GM19043 (cell line): ENCODE measurements around the gene C3orf20.

Experiments used
- ATAC-seq: cut with Tn5 transposase; IDR thresholded peaks from one replicate; pipeline ENCODE4 v1.9.1; 2021; ENCODE audit warnings: low read depth; ENCODE audit not compliant: unreplicated experiment

C3orf20 gene

DNA sequence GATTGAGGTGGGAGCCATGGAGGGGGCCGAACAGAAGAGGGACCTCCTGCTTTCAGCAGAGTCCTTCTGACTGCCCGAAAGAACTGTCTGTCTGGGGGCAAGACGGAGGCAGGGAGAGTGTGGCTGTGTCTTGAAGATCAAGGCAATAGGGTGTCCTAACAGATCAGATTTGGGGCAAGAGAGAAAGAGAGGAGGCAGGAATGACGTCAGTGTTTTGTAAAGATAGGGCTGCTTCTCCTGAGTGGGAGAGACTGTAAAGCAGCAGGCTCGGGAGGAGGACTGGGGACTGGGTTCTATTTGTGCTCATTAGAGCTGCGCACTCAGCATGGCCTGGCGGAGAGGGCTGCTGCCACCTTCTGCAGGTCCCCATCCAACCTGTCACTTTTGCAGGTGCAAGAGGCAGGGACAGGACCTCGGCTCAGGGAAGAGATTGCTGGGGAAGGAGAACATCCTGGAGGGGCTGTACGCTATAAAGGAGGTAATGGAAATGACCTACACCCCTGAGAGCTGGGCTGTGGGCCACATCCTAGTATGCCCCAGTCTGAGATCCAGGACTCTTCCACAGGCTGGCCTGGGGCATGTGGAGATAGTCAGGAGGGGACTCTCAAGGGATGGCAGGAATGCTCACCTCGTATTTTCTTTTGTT is 114.8 kb downstream of the C3orf20 start:
- no peak for ATAC-seq

DNA sequence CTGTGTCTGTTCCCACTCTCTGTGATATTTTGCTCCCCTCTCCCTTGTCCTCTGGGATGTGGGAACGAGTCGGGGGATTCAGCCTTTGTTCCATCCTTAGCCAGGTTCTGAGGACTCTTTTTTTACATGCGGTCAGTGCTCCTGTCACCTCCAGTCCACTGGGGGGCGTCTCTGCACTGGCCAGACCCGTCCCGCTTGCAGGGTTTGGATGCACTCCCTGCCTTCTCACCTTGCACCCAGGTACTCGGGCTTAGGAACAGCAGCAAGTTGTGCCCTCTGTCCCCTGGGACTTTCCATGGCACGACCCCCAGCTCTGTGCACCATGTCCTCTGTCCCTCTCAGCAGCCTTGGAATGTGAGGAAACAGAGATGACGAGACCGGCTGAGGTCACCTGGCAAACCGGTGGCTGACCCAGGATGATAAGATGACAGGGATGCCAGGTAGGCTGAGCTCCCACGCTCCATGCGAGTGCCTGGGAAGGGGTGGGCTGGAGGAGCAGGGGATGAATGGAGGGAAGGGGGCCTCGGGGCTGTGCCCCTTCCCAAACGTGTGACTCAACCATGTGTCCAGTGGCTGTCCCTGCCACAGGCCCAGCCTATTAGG is 116.5 kb downstream of the C3orf20 start:
- ATAC-seq = no peak

DNA sequence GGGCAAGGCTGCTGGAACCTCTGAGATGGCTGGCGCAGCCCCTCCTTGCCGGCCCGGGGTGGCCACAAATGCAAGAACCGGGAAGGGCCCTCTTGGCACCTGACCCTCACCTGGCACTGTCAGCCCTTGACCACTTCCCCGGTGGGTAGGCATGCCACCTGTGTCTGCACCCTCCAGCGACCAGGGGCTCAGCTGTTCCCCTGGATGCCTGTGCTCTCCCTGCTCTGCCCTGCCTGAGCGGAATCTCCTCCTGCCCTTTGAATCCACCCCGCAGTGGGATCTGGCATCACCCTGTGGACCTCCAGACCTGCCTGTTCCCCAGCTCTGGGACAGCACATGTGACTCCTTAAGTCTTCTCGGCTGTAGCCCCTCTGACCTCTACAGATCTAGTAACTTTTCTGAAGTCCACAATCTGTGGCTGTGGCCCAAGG is 117.8 kb downstream of the C3orf20 start:
- ATAC-seq = no peak

DNA sequence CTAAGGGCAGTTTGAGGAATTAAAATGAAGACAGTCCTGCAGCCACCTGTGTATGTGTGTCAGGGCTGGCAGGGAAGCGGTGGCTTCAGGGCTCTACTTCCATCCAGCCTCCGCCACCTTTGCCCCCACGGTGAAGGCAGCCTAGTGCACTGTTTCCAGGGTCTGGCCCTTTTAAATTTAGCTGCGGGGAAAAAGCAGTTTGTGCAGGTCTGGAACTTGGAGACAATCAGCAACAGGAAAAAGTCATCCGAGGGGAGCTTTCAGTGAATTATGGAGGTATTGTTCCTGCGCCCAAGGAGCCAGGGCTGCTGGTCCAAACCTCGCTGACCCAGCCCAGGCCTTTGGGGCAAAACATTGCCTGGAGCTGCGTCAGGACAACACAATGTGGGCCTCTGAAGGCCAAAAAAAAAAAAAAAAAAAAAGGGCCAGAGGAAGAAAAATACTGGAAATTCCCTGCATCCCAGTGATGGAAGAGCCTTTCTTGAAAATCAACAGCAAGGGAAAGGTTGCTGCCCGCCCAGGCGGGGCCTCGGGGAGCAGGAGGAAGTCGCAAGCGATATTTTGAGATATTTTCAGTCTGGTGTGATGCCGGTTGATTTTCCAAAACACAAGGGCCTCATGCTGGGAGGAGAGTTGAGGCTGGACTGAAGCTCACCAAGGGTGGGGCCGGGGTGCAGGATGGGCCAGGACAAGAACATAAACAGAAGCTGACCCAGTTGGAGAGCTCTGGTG is 118.4 kb downstream of the C3orf20 start:
- ATAC-seq = no peak

DNA sequence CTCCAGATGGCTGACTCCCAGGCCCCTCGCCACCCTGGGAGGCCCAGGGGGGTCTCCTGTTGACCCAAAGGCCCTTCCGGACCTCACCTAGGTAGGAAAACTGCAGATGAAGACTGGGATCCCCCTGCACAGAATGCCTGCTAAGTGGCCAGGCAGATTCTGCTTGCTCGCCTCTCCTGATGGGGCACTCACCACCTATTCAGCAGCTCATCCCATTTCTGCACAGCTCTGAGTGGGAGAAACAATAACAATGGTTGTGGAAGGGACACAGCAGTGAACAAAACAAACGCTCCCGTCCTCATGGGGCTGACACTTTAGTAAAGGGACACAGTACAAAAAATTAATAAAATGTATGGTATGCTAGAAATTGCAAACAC is 118.9 kb downstream of the C3orf20 start:
- ATAC-seq = no peak

DNA sequence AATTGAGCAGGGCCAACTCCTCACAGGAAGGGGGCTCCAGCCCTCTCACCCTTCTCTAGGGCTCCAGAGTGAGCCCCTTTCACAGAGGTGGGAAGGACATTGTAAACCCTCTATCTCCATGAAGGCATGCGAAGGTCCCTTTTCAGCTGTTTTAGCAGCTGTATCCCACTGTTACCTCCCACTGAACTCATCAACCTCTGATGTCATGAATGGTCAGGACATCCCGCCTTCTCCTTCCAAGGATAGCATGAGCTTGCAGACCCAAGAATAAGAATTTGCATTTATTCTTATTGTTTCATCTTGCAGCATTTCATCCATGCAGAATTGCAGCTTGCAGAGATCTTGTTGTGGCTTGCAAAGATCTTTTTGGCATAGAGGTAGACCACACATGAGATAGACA is 119.5 kb downstream of the C3orf20 start:
- no peak for ATAC-seq

DNA sequence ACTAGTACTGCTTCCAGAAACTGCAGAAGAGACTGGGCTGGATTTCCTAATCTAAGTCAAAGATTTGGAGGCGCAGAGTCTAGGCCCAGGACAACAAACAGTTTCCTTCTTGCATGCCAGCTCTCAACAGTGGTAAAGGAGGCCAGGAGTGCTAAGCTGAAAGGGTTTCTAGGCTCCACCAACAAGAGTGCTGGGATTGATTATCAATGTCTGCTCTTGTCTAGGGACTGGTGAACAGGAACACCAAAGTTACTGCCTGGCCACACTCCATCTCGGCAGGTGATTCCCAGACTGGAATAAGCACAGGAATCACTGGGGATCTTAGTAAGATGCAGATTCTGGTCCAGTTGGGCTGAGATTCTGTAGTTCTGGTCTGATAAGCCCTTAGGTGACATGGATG is 121.1 kb downstream of the C3orf20 start:
- no peak for ATAC-seq

DNA sequence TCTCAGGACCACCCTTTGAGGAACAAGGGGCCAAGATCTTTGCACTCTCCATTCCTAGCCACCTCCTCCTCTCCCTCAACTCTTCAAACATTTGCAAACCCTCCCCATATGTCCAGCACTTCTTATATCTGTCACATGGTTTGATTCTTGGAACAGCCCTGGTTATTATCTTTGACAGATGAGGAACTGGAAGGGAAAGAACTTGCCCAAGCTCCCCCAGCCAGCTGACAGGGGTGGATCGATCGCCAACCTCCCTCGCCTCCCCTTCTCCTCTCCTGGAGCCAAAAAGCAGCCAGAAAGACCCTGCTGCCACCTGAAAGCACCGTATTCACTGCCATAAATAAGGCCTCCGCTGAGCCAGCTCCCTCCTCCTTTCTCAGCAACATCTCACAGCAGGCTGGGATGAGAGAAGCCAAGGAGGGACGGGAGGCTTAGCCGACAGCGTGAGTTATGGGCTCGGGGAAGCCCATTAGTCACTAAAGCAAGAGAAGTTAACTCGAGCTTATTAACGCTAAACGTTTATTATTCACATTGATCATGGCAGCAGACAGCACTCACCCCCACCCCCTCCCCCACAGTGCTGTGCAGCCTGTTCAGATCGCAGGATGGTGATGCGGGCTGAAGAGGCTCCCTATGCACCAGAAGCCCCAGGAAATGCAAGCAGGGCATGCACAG is 121.6 kb downstream of the C3orf20 start:
- ATAC-seq = no peak

DNA sequence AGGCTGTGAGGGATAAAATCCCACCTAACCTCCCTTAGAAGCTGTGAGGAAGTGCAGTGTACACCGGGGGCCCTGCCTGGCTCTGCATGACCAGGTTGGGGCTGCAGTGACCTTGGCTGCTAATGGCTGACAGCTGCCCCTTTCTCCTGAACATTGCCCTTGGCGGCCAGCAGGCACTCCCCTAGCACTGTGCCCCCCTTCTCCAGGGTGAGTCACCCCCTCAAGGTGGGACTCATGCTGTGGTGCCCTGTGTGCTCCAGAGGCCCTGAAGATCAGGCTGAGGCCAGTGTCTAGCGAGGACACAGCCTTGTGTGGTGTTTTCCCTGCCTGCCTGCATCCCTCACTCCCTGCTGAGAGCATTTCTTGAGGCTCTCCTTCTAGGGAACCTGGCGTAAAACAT is 122.8 kb downstream of the C3orf20 start:
- ATAC-seq = no peak

DNA sequence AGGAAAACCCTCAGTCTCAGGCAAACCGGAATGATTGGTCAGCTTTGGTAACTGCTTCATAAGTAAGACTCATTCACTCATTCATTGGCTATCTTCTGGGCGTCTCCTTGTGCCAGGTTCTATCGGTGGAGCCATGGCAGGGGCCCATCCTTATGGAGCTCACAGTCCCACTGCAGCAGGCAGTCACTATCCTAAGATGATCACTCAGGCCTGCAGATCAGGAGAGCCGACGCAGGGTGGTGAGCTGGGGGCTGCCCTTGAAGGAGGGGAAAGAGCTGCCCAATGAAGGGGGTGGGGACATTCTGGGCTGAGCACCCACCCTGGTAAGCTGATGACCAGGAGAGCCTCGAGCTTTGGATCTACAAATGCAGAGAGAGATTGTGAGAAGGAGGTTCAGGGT is 123.3 kb downstream of the C3orf20 start:
- no peak for ATAC-seq

DNA sequence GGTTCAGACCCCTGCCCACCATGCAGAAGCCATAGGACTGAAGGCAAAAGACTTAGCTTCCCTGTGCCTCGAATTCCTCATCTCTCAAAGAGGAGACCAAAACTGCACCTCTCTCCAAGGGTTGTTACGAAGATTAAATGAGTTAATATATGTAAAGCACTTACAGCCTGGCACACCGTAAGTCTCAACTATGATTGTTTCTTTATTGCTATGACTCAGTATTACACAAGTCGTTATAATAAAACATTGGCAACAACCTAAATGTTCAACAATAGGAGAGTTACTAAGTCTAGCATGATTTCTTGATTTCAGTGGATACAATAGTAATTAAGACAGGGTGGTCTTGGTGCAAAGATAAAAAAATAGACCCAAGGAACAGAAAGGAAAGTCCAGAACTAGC is 124.2 kb downstream of the C3orf20 start:
- no peak for ATAC-seq

DNA sequence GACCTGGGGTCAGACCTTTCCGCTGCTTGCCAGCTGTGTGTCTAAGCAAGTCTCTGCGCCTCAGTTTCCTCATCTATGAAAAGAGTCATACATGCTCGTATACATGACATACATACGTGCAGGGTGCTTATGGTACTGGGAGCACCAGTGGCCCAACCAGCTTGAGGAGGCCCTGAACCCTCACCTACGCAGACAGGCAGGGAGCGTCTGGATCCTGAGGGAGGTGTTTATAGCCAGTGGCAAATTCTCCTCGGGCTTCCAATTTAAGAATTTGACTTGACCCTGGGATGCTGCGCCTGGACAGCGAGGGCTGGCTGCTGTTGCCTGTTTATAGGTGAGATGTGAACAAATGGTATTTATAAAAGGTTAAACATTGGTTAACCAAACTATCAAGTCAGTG is 126.1 kb downstream of the C3orf20 start:
- ATAC-seq = no peak

DNA sequence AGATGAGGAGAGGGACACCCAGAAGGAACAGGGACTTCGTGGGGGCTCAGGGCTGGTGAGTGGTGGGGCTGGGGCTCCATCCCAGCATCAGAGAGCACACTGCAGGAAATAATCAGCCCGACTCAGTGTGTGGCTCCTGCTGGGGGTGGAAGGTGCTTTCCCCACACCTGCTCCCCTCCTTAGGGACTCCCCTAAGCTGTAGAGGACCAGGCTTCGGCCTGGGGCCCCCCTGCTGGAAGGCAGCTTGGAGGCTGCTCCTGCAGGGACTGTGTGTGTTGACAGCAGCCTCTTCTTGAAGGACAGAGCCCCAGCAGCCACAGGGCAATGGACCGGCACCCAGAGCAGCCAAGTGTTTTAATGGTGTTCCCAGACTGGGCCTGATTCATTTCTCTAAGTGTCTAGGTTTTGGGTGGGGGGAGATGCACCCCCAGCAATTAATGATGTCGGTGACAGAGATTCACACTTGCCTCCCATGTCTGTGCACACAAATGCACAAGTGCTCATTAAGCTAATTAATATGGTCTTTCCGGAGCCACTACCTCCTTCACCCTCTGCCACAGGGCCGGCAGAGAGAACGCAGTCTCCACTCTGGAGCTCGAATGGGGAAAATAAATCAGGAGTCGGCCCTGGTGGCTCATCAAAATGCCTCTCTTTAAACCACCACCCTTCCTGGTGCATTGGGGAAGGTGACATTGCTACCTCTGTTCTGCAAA is 126.9 kb downstream of the C3orf20 start:
- ATAC-seq = no peak

DNA sequence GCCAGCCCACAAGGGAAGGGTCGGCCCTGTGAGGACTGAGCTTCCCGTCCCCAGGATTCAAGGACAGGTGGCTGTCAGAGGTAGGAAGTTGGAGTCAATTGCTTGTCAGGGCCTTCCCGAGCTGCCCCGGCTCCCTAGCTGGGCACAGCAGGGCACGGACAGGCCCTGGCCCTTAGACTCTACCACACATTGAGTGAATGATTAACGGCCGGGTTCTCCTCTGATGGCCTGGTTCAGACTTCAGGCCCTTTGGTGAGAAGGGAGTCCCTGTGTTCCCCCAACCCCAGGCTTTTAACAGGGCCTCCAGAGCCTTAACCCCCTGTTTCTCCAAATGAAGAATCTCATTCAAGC is 127.4 kb downstream of the C3orf20 start:
- ATAC-seq = no peak

DNA sequence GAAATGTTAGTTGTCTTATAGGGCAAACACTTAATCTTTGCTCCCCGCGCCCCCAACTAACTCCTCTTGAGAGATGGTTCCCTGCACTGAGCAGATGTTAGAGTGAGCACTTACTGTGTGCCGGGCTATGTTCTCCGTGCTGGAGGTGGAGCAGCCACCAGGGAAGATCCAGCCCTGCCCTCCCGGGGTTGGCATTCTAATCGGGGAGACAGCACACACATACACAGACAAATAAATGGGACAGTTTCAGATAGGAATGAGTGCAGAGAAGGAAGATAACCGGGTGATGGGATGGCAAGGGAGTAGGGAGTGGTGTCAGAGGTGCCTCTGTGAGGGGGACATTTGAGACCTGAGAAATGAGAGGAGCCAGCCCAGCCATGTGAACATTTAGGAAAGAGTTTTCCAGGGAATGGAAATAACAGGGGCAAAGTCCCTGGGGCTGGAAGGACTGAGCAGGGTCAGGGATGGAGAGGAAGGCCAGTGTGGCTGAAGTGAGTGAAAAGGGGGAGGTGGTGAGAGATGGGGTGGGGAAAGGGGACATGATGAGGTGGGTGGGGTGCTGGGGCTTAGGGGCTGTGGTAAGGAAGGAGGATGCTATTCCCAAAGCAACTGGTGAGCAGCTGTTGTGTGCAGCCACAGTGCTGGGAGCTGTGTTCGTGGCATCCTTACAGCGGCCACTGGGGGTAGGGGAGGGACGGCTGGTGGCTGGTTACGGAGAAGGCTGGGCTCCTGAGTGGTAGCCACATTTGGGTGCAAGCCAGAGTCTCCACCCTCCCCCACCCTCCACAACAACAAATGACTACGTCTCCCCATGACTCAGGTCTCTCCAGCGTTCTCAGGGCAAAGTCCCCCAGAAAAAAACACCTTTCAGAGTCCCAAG is 128.4 kb downstream of the C3orf20 start:
- ATAC-seq = no peak

DNA sequence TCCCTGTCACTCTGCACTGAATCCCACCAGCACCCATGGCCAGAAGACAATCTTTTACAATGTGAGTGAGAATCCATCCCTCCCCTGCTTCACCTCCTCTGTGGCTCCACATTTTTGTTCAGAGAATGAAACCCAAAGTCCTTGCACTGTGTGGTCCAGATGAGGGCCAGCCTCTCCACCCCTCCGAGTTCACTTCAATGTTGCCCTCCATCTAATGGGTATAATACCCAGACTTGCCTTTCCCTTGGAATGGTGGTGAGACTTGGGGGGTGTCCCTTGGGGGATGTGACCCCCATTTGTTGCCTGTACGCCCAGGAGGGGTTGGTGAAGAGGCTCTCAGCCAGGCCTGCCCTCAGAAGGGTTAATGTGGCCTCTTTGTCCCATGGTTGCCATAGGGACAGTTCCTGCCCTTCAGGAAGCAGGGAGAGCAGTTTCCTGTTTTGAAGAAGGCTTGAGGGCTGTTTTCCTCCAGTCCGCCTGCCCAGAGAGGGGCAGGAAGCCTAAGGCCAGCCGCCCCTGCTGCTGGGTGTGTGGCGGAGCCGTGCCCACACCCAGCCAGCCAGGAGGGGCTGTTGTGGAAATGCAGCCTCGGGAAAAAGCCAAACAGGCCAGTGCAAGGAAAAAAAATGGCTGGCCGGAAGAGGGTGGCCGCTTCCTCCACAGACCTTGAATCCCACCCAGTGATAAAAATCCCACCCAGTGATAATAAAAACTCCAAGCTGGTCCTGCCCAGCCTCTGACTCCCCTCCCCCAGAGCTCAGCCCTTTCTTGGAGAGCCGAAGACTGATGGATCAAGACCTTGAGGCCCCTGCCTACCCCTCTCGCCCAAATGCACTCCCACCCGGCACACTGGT is 129.3 kb downstream of the C3orf20 start:
- no peak for ATAC-seq

DNA sequence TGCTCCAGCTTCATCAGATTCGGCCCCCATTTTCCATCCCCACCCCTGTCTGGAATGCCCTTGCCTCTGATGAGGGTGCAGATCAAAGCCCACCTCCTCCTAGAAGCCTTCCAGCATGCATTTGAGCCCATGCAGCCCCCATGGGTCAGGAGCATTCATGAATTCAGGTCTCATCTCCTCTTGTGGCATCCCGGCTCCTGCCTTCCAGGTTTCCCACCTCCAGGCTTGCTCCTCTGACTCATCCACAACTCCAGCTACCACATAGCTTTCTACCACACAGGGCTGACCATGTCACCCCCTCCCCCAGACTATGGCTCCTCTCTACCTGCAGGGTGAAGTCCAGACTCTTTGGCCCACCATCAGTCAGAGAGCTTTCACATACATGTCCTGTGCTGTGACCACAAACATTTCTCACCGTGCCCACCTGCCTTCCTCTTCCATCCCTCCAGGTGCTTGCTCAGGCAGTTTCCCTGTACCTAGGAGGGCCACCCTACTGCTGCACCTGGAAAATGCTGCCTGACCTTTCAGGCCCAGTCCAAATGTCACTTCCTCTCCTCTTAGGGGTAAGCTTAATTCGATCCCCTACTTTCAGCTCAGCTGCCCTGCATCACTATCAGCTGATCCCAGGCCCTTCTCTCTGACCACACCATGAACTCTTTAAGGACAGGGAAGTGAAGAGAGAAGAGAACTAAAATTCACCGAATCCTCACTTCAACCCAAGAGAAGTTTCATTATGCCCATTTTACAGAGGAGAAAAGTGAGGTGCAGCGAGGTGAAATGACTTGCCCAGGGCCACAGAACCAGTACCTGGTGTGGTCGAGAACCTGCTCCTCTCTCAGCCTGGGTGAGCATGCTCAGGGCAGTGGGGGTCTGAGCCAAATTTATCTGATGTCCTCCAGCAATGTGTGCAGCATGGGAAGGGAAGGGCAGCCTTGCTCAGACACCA is 130.2 kb downstream of the C3orf20 start:
- no peak for ATAC-seq

DNA sequence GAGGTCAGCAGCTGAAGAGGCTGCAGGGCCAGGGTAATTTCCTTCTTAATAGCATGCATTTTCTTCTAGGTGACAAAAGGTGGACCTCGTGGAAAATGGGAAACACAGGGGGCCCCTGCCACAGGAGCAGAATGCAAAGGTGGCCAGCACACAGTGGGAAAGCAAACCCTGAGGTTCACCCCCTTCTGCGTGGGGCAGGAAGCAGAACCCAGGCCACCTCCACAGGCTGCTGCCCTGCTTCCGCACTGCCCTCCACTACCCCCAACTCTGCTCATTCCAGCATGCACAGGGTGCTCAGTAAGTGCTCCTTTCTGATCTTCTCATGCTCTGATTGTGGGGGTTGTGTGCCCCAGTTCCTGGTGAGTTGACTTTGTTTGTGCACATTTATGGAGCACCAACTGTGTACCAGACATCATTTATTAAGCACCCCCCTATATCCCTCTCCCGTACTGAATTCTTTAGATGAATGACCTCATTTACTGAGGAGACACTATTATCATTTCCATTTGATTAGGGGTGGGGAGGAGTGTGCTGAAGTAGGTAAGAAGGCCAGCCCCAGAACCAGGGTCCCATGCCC is 131.1 kb downstream of the C3orf20 start:
- no peak for ATAC-seq
